ENCODE results near the gene EVI5. TPM values are rescaled to one million over a fixed set of nuclear protein-coding genes. Genes with fewer than 3 reads are reported as not detected.

The EVI5 gene
- total RNA-seq, 1 experiment from 2014 or later, result 11.4 TPM

- no peak for TF ChIP-seq HMGXB4 (CRISPR knock-in tag; IDR thresholded peaks at IDR 0.05)
- no peak for TF ChIP-seq ATF2 (CRISPR knock-in tag; IDR thresholded peaks at IDR 0.05; ENCODE audit: borderline replicate concordance, low read depth)
- TF ChIP-seq ZSCAN18 (CRISPR knock-in tag; IDR thresholded peaks at IDR 0.05), result no peak
- TF ChIP-seq NR2C2 (CRISPR knock-in tag; IDR thresholded peaks at IDR 0.05), result no peak
- no peak for TF ChIP-seq ZNF416 (CRISPR knock-in tag; IDR thresholded peaks at IDR 0.05)
These were observed 121.1 kb downstream of the EVI5 start (continued) for GRCh38 chr1:92663775-92664174.

- no peaks in the 10 kb centered on the region for H3K27me3 Mint-ChIP-seq (ENCODE audit: low read depth)
- DNase-seq (ENCODE audit: low spot score), result no peak
- H3K36me3 Mint-ChIP-seq, result peaks cover 6% of the 10 kb centered on the region
- CTCF ChIA-PET, result no interaction called here
- no peak overlapping the region for H3K27ac Mint-ChIP-seq
- no peak for ATAC-seq
- no peak overlapping the region for H3K4me3 Mint-ChIP-seq
- no peaks in the 10 kb centered on the region for H3K4me1 Mint-ChIP-seq
- POLR2A ChIA-PET, result no interaction called here
- H3K9me3 Mint-ChIP-seq, result no peaks in the 10 kb centered on the region
- TF ChIP-seq ERG (CRISPR knock-in tag; IDR thresholded peaks at IDR 0.05), result no peak
- no peak for TF ChIP-seq ZNF416 (CRISPR knock-in tag; IDR thresholded peaks at IDR 0.05)
- TF ChIP-seq CDX4 (CRISPR knock-in tag; IDR thresholded peaks at IDR 0.05; ENCODE audit: borderline replicate concordance), result no peak
- TF ChIP-seq ZNF425 (CRISPR knock-in tag; conservative IDR thresholded peaks at IDR 0.05), result no peak
- no peak for TF ChIP-seq CBFB (CRISPR knock-in tag; IDR thresholded peaks at IDR 0.05; ENCODE audit: low read depth)
- TF ChIP-seq TCF7 (CRISPR knock-in tag; IDR thresholded peaks at IDR 0.05; ENCODE audit: low read depth), result no peak
- no peak for TF ChIP-seq ESRRA (CRISPR knock-in tag; IDR thresholded peaks at IDR 0.05; ENCODE audit: borderline replicate concordance)
- TF ChIP-seq CTCF (IDR thresholded peaks at IDR 0.05), result no peak
- no peak for TF ChIP-seq PREB (CRISPR knock-in tag; IDR thresholded peaks at IDR 0.05; ENCODE audit: borderline replicate concordance)
- no peak for TF ChIP-seq ATF2 (CRISPR knock-in tag; IDR thresholded peaks at IDR 0.05; ENCODE audit: borderline replicate concordance, low read depth)
- TF ChIP-seq ZBTB21 (CRISPR knock-in tag; IDR thresholded peaks at IDR 0.05; ENCODE audit: borderline replicate concordance), result no peak
- TF ChIP-seq ZNF396 (CRISPR knock-in tag; IDR thresholded peaks at IDR 0.05; ENCODE audit: borderline replicate concordance), result no peak
- TF ChIP-seq MYBL2 (CRISPR knock-in tag; IDR thresholded peaks at IDR 0.05), result no peak
- TF ChIP-seq CREB1 (CRISPR knock-in tag; IDR thresholded peaks at IDR 0.05), result no peak
These were observed 122.9 kb downstream of the EVI5 start for GRCh38 chr1:92662048-92662447.
